ENCODE results near the gene VPS16.

DNA sequence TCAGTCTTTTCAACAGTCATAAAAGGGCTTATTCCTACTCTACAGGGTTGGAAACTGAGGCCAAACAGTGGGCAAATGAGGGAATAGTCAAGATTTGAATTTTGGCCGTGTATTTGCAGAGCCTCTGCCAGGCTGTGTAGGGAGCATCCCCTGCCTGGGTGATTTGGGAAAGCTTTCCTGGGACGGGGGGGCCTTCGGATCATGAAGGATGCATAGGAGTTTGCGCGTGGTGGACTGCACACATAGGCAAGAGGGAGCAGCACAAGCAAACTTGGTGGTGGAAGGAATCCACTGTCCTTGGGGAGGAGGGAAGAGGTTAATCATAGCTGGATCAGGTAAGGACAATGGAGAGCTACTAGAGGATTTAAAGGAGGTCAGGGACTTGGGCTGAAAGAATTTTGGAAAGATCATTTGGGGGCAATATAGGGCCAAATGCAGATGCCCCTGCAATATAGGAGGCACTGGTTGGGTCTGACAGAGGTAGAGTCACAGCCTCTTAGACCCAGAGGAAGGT is 35.2 kb downstream of the VPS16 start:
- TF ChIP-seq, protein P1, sequence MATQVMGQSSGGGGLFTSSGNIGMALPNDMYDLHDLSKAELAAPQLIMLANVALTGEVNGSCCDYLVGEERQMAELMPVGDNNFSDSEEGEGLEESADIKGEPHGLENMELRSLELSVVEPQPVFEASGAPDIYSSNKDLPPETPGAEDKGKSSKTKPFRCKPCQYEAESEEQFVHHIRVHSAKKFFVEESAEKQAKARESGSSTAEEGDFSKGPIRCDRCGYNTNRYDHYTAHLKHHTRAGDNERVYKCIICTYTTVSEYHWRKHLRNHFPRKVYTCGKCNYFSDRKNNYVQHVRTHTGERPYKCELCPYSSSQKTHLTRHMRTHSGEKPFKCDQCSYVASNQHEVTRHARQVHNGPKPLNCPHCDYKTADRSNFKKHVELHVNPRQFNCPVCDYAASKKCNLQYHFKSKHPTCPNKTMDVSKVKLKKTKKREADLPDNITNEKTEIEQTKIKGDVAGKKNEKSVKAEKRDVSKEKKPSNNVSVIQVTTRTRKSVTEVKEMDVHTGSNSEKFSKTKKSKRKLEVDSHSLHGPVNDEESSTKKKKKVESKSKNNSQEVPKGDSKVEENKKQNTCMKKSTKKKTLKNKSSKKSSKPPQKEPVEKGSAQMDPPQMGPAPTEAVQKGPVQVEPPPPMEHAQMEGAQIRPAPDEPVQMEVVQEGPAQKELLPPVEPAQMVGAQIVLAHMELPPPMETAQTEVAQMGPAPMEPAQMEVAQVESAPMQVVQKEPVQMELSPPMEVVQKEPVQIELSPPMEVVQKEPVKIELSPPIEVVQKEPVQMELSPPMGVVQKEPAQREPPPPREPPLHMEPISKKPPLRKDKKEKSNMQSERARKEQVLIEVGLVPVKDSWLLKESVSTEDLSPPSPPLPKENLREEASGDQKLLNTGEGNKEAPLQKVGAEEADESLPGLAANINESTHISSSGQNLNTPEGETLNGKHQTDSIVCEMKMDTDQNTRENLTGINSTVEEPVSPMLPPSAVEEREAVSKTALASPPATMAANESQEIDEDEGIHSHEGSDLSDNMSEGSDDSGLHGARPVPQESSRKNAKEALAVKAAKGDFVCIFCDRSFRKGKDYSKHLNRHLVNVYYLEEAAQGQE (IDR thresholded peaks at IDR 0.05; ENCODE audit: low read depth) = no peak
- TF ChIP-seq POLR2A (IDR thresholded peaks at IDR 0.05; ENCODE audit: borderline replicate concordance, extremely low read depth, insufficient read depth, insufficient read length) (no peak), CTCF (IDR thresholded peaks at IDR 0.05 in 2 of 3, conservative IDR thresholded peaks at IDR 0.05 in 1 of 3; ENCODE audit: borderline replicate concordance in 1 of 3, insufficient read depth in 1 of 3, low read depth in 2 of 3, low read length in 2 of 3) (no peak), SRF (IDR thresholded peaks at IDR 0.05; ENCODE audit: low read depth) (no peak)
